ENCODE results near the gene ENOSF1.

ENOSF1 gene

DNA sequence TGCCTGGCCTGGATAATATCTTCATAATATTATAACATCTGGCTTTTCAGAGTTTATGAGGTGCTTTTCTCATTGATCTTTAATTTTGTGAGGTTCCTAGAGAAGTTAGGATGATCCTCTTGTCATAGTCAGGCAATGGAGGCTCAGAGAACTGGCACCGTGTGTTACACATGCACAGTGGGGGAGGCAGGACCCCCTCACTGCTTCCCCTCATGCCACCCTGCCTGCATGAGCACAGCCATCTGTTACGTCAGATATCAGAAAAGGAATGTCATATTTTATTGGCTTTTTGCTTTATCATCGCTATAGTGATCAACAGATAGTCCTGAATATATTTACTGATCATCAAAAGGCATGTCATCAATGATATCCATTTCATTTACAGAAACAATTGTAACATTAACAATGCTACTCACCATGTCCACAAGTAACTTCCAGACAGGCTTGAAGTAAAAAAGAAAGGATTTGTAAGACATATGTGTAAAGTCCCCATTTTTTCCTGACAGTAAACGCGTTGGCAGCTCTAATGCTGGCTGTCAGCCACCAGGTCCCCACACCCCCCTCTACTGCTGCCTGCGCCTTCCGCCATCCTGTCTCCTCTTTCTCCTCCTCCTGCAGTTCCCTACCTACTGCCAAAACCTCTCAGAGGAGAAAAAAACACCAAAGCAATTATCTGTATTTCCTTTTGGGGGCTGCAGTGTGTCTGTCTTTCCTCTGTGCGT, 18.8 kb downstream of the ENOSF1 start:
- Histone ChIP-seq H3K27me3 (ENCODE audit: insufficient read depth, poor library complexity, severe bottlenecking) (no peaks in the 10 kb centered on the region), H3K27ac (ENCODE audit: poor library complexity, severe bottlenecking) (no peak overlapping the region), H3K4me3 (ENCODE audit: severe bottlenecking) (no peak overlapping the region), H3K36me3 (ENCODE audit: low read depth) (peaks cover 68% of the 10 kb centered on the region), H3K4me1 (ENCODE audit: insufficient read depth, poor library complexity, severe bottlenecking) (no peaks in the 10 kb centered on the region), H3K9me3 (ENCODE audit: severe bottlenecking) (no peaks in the 10 kb centered on the region)
- TF ChIP-seq, protein P1, sequence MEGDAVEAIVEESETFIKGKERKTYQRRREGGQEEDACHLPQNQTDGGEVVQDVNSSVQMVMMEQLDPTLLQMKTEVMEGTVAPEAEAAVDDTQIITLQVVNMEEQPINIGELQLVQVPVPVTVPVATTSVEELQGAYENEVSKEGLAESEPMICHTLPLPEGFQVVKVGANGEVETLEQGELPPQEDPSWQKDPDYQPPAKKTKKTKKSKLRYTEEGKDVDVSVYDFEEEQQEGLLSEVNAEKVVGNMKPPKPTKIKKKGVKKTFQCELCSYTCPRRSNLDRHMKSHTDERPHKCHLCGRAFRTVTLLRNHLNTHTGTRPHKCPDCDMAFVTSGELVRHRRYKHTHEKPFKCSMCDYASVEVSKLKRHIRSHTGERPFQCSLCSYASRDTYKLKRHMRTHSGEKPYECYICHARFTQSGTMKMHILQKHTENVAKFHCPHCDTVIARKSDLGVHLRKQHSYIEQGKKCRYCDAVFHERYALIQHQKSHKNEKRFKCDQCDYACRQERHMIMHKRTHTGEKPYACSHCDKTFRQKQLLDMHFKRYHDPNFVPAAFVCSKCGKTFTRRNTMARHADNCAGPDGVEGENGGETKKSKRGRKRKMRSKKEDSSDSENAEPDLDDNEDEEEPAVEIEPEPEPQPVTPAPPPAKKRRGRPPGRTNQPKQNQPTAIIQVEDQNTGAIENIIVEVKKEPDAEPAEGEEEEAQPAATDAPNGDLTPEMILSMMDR (IDR thresholded peaks at IDR 0.05; ENCODE audit: poor library complexity, severe bottlenecking) = no peak
- DNase-seq (ENCODE audit: low spot score) (no peak), ATAC-seq (ENCODE audit: low read depth) (no peak)

DNA sequence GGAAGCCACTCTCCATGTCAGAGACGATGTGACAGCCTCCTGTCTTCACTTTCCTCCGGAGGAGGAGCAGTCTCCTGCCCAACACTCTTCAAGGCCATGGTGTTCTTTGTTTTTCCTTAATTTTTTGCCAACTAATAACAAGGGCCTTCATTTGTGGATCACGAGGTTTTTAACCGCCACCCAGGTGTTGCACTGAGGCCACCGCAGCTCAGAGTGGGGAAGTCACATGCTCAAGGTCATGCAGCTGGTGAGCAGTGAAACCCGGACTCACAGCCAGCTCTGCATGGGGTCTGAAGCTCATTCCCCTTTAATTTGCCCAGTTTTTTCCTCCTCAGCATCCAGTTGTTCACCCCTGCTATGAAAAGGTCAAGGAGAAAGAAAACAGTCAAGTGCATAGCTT, 19.6 kb downstream of the ENOSF1 start:
- TF ChIP-seq, protein P1 (IDR thresholded peaks at IDR 0.05; ENCODE audit: poor library complexity, severe bottlenecking) = no peak
- H3K9me3 ChIP-seq (ENCODE audit: severe bottlenecking) = no peaks in the 10 kb centered on the region
- no peak overlapping the region for H3K27ac ChIP-seq (ENCODE audit: poor library complexity, severe bottlenecking)
- DNase-seq (ENCODE audit: low spot score) (no peak), ATAC-seq (ENCODE audit: low read depth) (no peak)
- H3K4me3 ChIP-seq (ENCODE audit: severe bottlenecking) = no peak overlapping the region
- no peaks in the 10 kb centered on the region for H3K27me3 ChIP-seq (ENCODE audit: insufficient read depth, poor library complexity, severe bottlenecking)
- peaks cover 61% of the 10 kb centered on the region for H3K36me3 ChIP-seq (ENCODE audit: low read depth)
- H3K4me1 ChIP-seq (ENCODE audit: insufficient read depth, poor library complexity, severe bottlenecking) = no peaks in the 10 kb centered on the region

DNA sequence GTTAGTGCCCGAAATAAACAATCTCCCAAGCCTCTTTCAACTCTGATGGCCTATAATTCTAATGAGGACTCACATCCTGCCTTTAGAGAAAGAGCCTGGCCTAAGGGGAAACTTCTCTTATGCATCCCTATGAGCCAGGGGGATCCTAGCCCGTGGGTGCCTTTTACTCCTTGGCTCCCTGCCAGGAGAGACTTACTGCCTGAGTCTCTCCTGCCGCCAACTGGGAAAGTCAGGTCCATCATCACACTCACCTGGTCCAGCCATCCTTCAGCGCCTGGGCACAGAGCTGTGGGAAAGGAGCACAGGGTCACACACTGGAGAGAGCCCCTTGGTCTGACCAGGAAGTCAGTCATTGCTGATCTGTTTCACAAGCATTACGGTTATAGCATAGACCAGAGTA, 24.1 kb downstream of the ENOSF1 start:
- Histone ChIP-seq H3K9me3 (ENCODE audit: severe bottlenecking) (no peaks in the 10 kb centered on the region), H3K27me3 (ENCODE audit: insufficient read depth, poor library complexity, severe bottlenecking) (no peaks in the 10 kb centered on the region), H3K36me3 (ENCODE audit: low read depth) (peaks cover 45% of the 10 kb centered on the region), H3K4me3 (ENCODE audit: severe bottlenecking) (no peak overlapping the region), H3K27ac (ENCODE audit: poor library complexity, severe bottlenecking) (no peak overlapping the region), H3K4me1 (ENCODE audit: insufficient read depth, poor library complexity, severe bottlenecking) (no peaks in the 10 kb centered on the region)
- no peak for DNase-seq (ENCODE audit: low spot score)
- ATAC-seq (ENCODE audit: low read depth) = no peak
- TF ChIP-seq, protein P1 (IDR thresholded peaks at IDR 0.05; ENCODE audit: poor library complexity, severe bottlenecking) = no peak

DNA sequence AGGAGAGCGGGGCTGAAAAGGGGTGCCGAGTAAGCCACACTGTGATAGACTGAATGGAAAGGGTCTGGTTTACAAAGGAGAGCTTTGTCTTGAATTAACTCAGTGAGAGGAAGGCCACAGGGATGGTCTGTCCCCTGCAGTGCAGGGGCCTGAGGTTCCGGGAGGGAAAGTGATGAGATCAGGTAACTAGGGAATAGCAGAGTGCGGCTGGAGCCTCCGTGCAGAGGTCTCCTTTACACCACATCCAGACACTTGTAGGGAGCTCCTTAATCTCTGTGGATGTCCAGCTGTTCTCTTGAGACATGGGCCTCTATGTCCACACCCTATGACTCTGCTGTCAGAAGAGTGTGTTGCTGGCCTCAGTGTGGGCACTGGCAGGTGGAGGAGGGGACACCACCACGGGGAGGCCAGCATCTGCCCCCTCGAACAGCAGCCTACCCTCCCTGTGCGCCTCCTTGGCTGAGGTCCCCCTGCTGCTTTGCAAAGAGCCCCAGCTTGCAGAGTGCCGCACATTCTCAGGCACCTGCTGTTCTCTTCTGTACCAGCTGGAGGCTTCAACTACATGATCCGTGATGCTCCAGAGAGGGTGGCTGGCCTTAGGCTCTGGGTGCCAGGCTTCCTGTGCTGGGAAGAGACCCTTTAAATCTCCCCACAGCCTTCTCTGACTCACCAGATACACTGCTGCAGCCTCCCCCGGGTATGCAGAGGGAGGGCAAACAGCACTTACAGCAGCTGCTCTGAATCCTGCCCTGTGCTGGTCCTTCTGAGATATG, 25.9 kb downstream of the ENOSF1 start:
- DNase-seq (ENCODE audit: low spot score) (no peak), ATAC-seq (ENCODE audit: low read depth) (no peak)
- Histone ChIP-seq H3K9me3 (ENCODE audit: severe bottlenecking) (no peaks in the 10 kb centered on the region), H3K4me1 (ENCODE audit: insufficient read depth, poor library complexity, severe bottlenecking) (no peaks in the 10 kb centered on the region), H3K36me3 (ENCODE audit: low read depth) (peaks cover 48% of the 10 kb centered on the region), H3K27me3 (ENCODE audit: insufficient read depth, poor library complexity, severe bottlenecking) (no peaks in the 10 kb centered on the region), H3K4me3 (ENCODE audit: severe bottlenecking) (no peak overlapping the region), H3K27ac (ENCODE audit: poor library complexity, severe bottlenecking) (no peak overlapping the region)
- TF ChIP-seq, protein P1 (IDR thresholded peaks at IDR 0.05; ENCODE audit: poor library complexity, severe bottlenecking) = no peak

DNA sequence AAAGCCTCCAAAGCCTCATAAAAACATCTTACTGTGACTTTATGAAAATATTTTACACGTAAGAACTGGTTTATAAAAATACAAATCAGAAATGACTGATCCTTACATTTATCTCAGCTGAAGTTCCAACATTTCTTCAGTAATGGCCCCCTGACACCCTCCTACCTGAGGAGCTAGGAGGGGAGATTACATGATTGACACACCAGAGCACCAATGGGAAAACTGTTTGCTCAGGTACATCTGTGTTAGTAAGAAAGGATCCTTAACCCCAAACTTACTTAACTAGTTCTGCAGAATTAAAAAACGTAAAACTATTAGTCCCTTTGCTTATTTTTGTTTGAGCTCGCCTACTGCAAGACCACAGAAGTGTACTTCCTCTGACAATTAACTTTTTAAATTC, 27.0 kb downstream of the ENOSF1 start:
- Histone ChIP-seq H3K27me3 (ENCODE audit: insufficient read depth, poor library complexity, severe bottlenecking) (no peaks in the 10 kb centered on the region), H3K4me1 (ENCODE audit: insufficient read depth, poor library complexity, severe bottlenecking) (no peaks in the 10 kb centered on the region), H3K4me3 (ENCODE audit: severe bottlenecking) (no peak overlapping the region), H3K9me3 (ENCODE audit: severe bottlenecking) (no peaks in the 10 kb centered on the region), H3K36me3 (ENCODE audit: low read depth) (peaks cover 49% of the 10 kb centered on the region), H3K27ac (ENCODE audit: poor library complexity, severe bottlenecking) (no peak overlapping the region)
- DNase-seq (ENCODE audit: low spot score) = no peak
- no peak for ATAC-seq (ENCODE audit: low read depth)
- TF ChIP-seq, protein P1 (IDR thresholded peaks at IDR 0.05; ENCODE audit: poor library complexity, severe bottlenecking) = no peak
